GM10266 (cell line): ENCODE measurements around the gene EWSR1.

Experiments
- DNase-seq: peaks from one replicate; pipeline ENCODE4 v3.0.0; 2012; ENCODE audit errors: extremely low spot score
- TF ChIP-seq, protein P1 (sequence below): IDR thresholded peaks from 2 replicates; pipeline ENCODE4 v1.5.1; 2012; ENCODE audit warnings: mild to moderate bottlenecking, low read depth; ENCODE audit not compliant: control insufficient read depth, insufficient read depth; ENCODE audit errors: missing control alignments

Gene EWSR1

DNA sequence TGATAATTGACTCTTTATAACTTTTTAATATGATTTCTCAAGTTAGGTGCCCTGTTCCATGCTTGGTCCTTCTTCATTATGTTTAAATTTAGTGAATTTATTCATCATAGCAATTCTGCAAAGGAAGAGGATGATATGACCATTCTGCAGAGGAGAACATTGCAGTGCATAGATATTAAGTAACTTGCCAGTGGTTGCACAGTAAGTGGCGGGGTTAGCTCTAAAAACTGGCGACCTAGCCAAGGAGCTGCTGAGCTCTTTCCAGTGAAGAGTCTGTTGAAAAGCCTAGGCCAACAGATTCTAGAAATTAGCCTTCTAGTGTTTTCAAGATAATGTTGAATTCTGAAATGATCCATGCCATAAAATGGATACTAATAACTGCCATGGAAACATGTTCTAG lies 4.6 kb downstream of the EWSR1 start:
- TF ChIP-seq, protein P1, sequence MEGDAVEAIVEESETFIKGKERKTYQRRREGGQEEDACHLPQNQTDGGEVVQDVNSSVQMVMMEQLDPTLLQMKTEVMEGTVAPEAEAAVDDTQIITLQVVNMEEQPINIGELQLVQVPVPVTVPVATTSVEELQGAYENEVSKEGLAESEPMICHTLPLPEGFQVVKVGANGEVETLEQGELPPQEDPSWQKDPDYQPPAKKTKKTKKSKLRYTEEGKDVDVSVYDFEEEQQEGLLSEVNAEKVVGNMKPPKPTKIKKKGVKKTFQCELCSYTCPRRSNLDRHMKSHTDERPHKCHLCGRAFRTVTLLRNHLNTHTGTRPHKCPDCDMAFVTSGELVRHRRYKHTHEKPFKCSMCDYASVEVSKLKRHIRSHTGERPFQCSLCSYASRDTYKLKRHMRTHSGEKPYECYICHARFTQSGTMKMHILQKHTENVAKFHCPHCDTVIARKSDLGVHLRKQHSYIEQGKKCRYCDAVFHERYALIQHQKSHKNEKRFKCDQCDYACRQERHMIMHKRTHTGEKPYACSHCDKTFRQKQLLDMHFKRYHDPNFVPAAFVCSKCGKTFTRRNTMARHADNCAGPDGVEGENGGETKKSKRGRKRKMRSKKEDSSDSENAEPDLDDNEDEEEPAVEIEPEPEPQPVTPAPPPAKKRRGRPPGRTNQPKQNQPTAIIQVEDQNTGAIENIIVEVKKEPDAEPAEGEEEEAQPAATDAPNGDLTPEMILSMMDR: no peak
- DNase-seq: no peak

DNA sequence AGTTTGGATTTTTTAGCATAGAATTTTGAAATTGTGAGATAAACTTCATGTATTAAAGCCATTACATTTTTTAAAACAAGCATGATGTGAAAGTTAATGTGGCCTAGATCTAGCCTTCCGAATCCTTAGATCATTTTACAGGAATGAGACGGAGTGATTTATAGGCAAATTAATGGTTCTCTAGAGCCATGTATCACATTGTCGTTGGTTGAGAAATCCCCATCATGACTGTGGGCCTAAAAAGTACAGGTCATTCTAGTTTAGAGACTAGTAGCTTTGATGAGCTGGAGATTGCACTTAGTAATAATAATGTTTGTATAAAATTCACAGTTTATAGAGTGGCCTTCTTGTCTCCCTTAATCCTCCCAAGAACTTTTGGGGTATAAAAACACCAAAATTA lies 7.1 kb downstream of the EWSR1 start:
- TF ChIP-seq, protein P1: no peak
- DNase-seq: no peak

DNA sequence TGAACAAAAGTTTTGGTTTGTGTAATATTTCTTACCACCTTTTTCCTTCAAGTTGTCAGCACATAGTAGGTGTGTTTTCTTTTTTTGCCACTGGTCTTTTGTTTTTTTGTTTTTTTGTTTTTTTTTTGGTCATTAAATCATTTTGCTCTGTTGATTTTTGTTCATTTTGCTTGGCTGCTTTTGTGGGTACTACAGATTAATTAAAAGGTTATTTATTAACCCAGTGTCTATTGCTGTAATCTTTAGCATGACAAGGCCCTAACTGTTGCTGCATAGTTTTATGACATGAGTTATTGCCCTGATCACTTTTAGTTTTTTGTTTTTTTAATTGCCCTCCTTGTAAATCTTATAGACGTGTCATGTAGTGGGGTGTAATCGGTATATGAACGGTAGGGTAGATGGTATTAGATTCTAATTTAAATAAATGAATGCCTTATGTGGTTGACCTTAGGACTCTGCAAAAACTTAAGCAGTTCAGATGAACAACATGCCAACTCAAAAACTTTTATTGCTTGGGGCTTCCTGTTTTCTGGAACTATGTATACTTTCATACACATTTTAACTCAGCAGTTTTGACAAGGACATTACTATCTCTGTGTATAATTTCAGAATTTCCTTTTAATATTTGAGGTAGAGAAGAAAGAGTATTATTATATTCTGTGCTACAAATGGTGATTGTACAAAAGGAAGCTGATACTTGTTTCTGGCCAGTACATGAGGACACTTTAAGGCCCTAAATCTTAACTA lies 7.9 kb downstream of the EWSR1 start:
- DNase-seq: no peak
- TF ChIP-seq, protein P1: no peak

DNA sequence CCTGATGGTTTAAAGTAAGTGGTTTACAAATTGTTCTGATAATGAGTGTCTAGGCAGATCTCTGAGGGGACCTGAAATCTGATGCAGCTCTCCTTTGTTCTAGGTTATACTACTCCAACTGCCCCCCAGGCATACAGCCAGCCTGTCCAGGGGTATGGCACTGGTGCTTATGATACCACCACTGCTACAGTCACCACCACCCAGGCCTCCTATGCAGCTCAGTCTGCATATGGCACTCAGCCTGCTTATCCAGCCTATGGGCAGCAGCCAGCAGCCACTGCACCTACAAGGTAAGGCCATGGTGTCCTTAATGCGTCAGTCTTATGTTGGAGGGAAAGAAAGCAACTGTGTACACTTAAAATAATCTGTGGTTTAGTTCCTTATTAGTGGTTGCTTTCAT lies 9.9 kb downstream of the EWSR1 start:
- TF ChIP-seq, protein P1: no peak
- no peak for DNase-seq

DNA sequence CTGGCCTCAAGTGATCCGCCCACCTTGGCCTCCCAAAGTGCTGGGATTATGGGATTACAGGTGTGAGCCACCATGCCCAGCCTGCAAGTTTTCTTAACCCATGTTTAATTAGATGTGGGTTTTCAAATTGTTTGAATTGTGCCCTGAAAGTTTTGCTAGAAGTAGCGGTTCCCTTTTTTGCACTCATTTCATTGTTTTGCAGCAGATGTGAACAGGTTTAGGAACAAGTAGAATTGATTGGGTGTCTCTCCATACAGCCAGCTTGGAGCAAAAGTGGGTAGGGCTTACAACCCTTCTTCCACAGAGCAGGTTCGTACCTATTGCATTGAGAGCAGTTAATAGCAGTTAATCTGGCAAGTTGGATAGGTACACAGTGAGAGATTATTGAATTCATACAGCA lies 16.1 kb downstream of the EWSR1 start:
- TF ChIP-seq, protein P1: no peak
- no peak for DNase-seq

DNA sequence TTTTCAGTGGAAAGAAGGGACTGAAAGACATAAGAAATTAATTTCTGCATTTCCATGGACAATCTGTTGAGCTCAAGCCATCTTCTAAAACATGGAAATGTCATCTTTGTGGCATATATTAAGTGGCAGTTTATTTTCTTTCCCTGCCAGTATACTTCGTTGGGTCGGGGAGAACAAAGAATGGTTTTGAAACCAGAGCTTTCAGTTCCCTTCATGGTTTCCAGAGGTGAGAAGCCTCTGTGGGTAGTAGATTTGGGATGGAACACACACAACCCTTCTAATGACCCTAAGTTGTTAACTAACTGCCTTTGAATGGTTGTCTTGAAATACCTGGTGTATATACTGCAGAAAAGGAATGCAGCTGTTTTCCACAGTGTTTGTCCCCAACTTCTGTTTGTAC lies 20.8 kb downstream of the EWSR1 start:
- TF ChIP-seq, protein P1: no peak

DNA sequence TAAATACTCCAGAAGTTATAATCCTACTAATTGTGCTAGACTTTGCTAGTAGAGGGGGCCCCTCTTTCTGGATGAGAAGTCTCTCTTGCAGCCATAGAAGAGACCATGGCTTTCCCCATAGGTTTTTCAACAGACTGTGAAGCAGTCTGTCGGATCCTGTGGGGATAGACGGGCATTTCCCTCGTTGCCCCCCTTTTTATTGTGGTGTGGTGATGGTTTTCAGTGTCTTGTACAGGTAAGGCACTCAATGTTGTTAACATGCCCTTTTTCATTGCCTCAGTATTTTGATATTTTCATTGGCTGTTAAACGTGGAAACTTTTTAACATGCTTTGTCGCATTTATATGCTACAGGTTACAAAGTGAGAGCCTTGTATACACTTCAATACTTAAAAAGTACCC lies 22.0 kb downstream of the EWSR1 start:
- TF ChIP-seq, protein P1: no peak
- no peak for DNase-seq

More for the DNA sequence above, 20.8 kb downstream of the EWSR1 start:
- DNase-seq: no peak
